ENCODE measurements around the gene GBX1.

GRCh38 chr7:151110941-151111645 lies 56.4 kb downstream of the GBX1 start:
- TF ChIP-seq EZH2phosphoT487 (IDR thresholded peaks at IDR 0.05; ENCODE audit: low read depth) (no peak), CTCF (IDR thresholded peaks at IDR 0.05; ENCODE audit: low read depth, low read length) (peak; percentile 76)
